GM20000 (cell line): ENCODE measurements around the gene EGFR.

Experiments
- DNase-seq: peaks from one replicate; pipeline ENCODE4 v3.0.0; 2012; ENCODE audit warnings: low spot score
- TF ChIP-seq, protein P1 (sequence below): IDR thresholded peaks from 2 replicates; pipeline ENCODE4 v1.5.1; 2012; ENCODE audit warnings: mild to moderate bottlenecking, control low read depth; ENCODE audit errors: extremely low read depth, missing control alignments

The EGFR gene

DNA sequence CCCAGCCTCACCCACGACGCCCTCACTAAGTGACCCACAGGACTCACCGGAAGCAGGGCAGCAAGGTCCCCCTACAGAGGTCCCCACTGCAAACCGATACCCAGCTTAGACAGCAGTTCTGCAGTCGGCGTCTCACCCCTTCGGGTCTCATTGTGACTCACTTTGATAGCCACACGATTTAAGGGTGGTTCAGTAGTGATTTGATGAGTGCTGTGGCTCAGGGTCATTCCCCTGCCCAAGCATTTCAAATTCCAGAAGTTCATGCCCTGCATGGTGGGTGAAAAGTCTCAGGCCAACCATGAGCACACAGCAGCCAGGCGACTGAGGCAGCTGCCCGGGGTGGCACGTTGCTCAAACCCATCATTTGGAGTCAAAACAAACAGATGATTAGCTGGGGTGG lies 93.2 kb downstream of the EGFR start:
- TF ChIP-seq, protein P1, sequence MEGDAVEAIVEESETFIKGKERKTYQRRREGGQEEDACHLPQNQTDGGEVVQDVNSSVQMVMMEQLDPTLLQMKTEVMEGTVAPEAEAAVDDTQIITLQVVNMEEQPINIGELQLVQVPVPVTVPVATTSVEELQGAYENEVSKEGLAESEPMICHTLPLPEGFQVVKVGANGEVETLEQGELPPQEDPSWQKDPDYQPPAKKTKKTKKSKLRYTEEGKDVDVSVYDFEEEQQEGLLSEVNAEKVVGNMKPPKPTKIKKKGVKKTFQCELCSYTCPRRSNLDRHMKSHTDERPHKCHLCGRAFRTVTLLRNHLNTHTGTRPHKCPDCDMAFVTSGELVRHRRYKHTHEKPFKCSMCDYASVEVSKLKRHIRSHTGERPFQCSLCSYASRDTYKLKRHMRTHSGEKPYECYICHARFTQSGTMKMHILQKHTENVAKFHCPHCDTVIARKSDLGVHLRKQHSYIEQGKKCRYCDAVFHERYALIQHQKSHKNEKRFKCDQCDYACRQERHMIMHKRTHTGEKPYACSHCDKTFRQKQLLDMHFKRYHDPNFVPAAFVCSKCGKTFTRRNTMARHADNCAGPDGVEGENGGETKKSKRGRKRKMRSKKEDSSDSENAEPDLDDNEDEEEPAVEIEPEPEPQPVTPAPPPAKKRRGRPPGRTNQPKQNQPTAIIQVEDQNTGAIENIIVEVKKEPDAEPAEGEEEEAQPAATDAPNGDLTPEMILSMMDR: no peak
- DNase-seq: no peak

DNA sequence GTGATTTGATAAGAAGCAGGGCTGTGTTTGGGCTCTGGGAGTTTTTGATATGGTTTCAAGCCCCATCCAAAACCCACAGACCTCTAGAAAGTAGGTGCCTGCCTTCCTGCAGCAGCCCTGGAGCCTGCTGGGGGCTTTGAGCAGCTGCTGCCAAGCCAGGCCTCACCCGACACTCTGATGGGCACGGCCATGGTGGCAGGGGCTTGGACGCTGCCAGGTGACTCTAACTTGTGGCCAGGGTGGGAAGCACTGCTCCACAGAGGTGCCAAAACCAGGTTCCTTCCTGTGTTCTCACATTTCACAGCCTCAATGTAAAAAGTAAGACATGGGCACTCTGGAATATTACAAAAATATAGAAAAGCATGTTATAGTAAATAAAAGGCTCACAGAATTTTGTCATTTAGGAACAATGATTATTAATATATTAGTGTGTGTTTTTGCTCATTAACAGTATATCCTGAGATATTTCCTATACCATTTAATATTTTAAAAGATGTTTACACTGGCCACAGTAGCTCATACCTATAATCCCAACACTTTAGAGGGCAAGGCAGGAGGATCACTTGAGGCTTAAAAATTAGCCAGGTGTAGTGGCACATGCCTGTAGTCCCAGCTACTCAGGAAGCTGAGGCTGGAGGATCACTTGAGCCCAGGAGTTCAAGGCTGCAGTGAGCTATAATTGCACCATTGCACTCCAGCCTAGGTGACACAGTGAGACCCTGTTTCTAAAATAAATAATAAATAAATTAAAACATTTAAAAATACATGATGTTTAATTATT lies 95.1 kb downstream of the EGFR start:
- DNase-seq: no peak
- TF ChIP-seq, protein P1: no peak

DNA sequence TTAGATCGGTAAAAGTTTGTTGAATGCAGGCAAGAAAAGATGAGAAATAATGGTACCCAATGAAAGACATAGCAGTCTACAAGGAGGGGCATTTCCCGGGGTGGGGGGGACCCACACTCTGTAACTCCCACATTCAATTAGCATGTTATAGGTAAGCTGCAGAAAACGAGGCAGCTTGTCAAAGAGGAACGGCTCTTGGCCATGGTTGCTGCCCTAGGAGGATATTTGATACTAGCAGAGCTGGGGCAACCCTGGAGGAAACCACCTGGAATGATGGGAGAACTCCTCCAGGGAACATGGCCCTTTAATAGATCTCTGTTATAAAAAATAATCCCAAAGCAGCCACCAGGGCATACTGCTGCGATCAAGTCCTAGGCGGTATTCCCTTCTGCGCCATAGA lies 98.5 kb downstream of the EGFR start:
- no peak for DNase-seq
- TF ChIP-seq, protein P1: no peak

DNA sequence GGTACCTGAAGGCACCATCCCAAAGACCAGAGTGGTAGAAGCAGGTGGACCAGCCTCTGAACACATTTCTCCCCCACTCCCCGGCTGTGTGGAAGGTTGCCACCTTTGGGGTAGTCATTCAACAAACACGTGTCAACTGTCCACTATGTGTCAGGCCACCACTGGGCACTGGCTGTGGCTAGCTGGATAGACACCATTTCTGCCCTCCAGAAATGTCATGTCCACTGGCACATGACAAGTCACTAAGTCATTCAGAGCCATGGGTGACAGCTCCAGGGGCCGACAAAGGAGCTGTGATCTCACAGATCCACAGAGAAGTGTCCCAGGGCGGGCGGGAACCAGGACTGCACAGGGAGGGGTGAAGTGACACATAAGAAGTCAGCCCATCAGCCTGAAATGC lies 99.6 kb downstream of the EGFR start:
- DNase-seq: no peak
- TF ChIP-seq, protein P1: no peak

DNA sequence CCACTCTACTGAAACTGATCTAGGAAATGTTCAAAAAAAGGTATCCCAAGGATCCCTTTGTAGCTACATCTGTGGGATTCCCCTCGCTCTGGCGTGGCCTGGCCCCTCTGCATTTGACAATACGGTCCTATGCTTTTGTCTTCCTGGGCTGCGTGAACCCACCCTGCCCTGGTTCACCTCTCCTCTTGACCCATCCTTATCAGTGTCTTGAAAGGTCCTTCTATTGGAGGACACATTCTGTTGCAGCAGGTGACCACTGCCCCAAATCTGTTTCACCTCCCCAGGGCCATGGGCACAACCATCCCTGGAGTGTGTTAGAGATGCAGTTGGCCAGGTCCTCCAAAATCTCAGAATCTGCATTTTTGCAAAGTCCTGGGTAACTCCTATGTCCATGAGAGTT lies 100.8 kb downstream of the EGFR start:
- TF ChIP-seq, protein P1: no peak
- DNase-seq: no peak

DNA sequence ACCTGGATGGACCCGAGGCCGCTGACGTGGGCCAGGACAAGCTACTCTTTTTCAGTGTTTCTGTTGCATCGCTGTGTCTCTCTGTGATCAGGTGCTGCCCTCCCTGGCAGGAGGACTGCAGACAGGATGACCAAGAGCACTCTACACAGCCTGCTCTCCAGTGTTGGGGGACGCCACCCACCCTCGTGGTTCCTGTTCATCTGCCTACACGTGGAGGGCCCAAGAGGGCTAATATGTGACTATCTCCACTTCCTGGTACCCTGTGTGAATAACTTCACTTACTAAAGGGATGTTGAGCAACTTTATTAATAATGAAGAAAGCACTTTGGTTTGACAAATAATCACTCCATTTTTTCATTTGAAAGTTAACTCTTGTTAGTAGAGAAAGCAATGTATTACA lies 101.3 kb downstream of the EGFR start:
- TF ChIP-seq, protein P1: no peak
- no peak for DNase-seq

DNA sequence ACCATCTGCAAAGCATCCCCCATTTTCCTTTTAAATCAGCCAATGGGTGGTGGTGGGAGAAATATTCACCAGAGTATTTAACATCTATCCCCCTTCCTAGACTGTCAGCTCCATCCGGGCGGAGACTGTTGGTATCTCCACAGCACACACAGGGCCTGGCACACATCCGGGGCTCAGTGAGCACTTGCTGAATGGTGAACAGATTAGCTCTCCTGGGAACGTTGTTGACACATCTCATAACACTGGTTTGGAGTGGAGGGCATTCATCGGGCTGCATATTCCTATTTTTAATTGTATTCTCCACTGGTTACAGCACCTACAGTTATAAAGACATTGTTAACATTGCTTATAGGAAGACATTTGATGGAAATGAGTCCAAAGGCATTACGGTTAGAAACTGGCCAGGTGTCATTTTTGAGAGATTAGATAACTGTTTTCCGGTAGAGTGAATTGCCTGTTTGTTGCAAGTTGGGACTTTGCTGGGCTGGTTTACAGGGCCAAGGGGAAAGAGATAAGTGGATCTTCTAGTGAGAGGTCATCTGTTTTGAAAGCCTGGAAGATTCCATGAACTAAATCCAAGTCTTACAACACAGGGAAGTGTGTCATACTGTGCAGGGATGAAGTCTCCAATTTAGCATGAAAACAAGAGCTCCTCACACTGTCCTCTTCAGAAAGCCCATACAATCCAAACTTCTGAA lies 101.8 kb downstream of the EGFR start:
- TF ChIP-seq, protein P1: no peak
- DNase-seq: no peak
